K562 (cell line): ENCODE data around the gene TFEC. TPM values are rescaled to one million over a fixed set of nuclear protein-coding genes. Genes with fewer than 3 reads are reported as not detected.

Experiments used
- ATAC-seq: fragments of 200-7000 bp; cut with Tn5 transposase; 3 replicates; pipeline ENCODE4 v1.9.1; 2020; ENCODE audit warnings: moderate library complexity
- BruUV-seq: library from RNA; stranded (reverse); fragments of 400-500 nt; replicated peaks from 2 replicates; lab custom pipeline; 2021; lab: Mats Ljungman, UMichigan
- CTCF ChIA-PET: fragments of 300-600 bp; formaldehyde crosslinking; extraction: SDS; loops from one replicate; lab custom pipeline; 2021; ENCODE audit warnings: low intra/inter-chr PET ratio; lab: Yijun Ruan, JAX
- POLR2A ChIA-PET: fragments of 300-600, 350-650 bp; sonication (Branson Sonifier 250); formaldehyde crosslinking; extraction: SDS; loops from one replicate; lab custom pipeline; 2021; ENCODE audit warnings: antibody characterized with exemption, inconsistent platforms; lab: Yijun Ruan, JAX
- DNase-seq, 4 experiments: peaks; one replicate each; pipeline versions ENCODE4 v3.0.0 to v3.0.0-alpha.2; 2011 to 2018; ENCODE audit warnings: low spot score in 3 of 4, mixed read lengths in 3 of 4; ENCODE audit errors: extremely low read depth in 1 of 4
- FAIRE-seq: peaks from 2 replicates; lab custom pipeline; 2011; peaks lifted over from hg19 to GRCh38; lab: Jason Lieb, UNC
- H2AFZ ChIP-seq: 2 replicates; pipeline ENCODE4 v1.6.0; 2011; ENCODE audit warnings: low read depth, low read length, control low read depth, inconsistent platforms
- H3K27ac ChIP-seq: fragments of 200-600 bp; 3 replicates; pipeline ENCODE4 v1.8.0; 2011; ENCODE audit warnings: low read depth, mild to moderate bottlenecking, control low read depth, inconsistent platforms, low read length, moderate library complexity, mixed read lengths; ENCODE audit errors: extremely low read depth
- H3K27me3 ChIP-seq, 2 experiments: fragments of 300-600 bp in 1 of 2; 2 replicates in 1 of 2; 3 replicates in 1 of 2; pipeline versions ENCODE4 v1.6.0 to v1.8.0; 2011; ENCODE audit warnings: inconsistent platforms in 2 of 2, low read length in 2 of 2, mild to moderate bottlenecking in 1 of 2, mixed read lengths in 1 of 2, moderate library complexity in 1 of 2; ENCODE audit not compliant: control insufficient read depth in 2 of 2, insufficient read depth in 2 of 2
- H3K36me3 ChIP-seq: fragments of 300-600 bp; 3 replicates; pipeline ENCODE4 v1.8.0; 2011; ENCODE audit warnings: mild to moderate bottlenecking, low read length, inconsistent platforms; ENCODE audit not compliant: control insufficient read depth, insufficient read depth
- H3K4me1 ChIP-seq, 2 experiments: fragments of 200-600 bp in 1 of 2; replicated peaks in 1 of 2; 2 replicates in 1 of 2; 3 replicates in 1 of 2; pipeline versions ENCODE4 v1.5.1 to v1.8.0; 2011; ENCODE audit warnings: inconsistent platforms in 2 of 2, low read length in 2 of 2, mild to moderate bottlenecking in 1 of 2, mixed read lengths in 1 of 2, moderate library complexity in 1 of 2; ENCODE audit not compliant: control insufficient read depth in 2 of 2, insufficient read depth in 2 of 2
- H3K4me2 ChIP-seq: 2 replicates; pipeline ENCODE4 v1.6.1; 2011; ENCODE audit warnings: low read length, control low read depth, inconsistent platforms, mixed read lengths; ENCODE audit not compliant: insufficient read depth
- H3K4me3 ChIP-seq: fragments of 200-600 bp; sonication (generic), shearing (Covaris generic); 2 replicates; pipeline ENCODE4 v1.5.1; 2016; ENCODE audit warnings: control low read depth, inconsistent platforms
- H3K79me2 ChIP-seq: fragments of 200-600 bp; 3 replicates; pipeline ENCODE4 v1.8.0; 2011; ENCODE audit warnings: low read length, inconsistent platforms; ENCODE audit not compliant: control insufficient read depth, insufficient read depth
- H3K9ac ChIP-seq, 2 experiments: 2 replicates each; pipeline versions ENCODE4 v1.6.0 to v1.6.1; 2011; ENCODE audit warnings: low read depth in 2 of 2, low read length in 2 of 2, control low read depth in 1 of 2, inconsistent platforms in 1 of 2, mild to moderate bottlenecking in 1 of 2, mixed read lengths in 1 of 2; ENCODE audit not compliant: insufficient read depth in 1 of 2
- H3K9me1 ChIP-seq: one replicate; pipeline ENCODE4 v1.6.0; 2011; ENCODE audit warnings: inconsistent platforms, mild to moderate bottlenecking, low read length, moderate library complexity; ENCODE audit not compliant: control insufficient read depth, insufficient read depth
- H3K9me3 ChIP-seq: replicated peaks from 2 replicates; pipeline ENCODE4 v1.5.1; 2011; ENCODE audit warnings: low read depth, low read length, inconsistent platforms; ENCODE audit not compliant: control insufficient read depth, insufficient read depth
- H4K20me1 ChIP-seq: replicated peaks from 2 replicates; pipeline ENCODE4 v1.6.1; 2011; ENCODE audit warnings: low read length, inconsistent platforms, mixed read lengths; ENCODE audit not compliant: control insufficient read depth, insufficient read depth
- CHD4 ChIP-seq: fragments of 200-600 bp; sonication (generic); IDR thresholded peaks from 3 replicates; pipeline ENCODE4 v1.6.1; 2012; ENCODE audit warnings: low read depth, mild to moderate bottlenecking, mixed read lengths, low read length, inconsistent platforms; ENCODE audit not compliant: insufficient read depth, insufficient replicate concordance, poor library complexity, severe bottlenecking
- EP300 ChIP-seq: IDR thresholded peaks from 2 replicates; pipeline ENCODE4 v1.6.1; 2012; ENCODE audit warnings: low read length, improper control_type of control experiment
- MECOM ChIP-seq: fragments of 250-450 bp; sonication (Bioruptor Pico); IDR thresholded peaks from 2 replicates; pipeline ENCODE4 v1.8.0; 2022; ENCODE audit warnings: inconsistent platforms
- PHB ChIP-seq: fragments of 250-450 bp; sonication (Bioruptor Pico); IDR thresholded peaks from 2 replicates; pipeline ENCODE4 v1.5.0; 2021
- ZNF165 ChIP-seq: fragments of 250-450 bp; sonication (Bioruptor Pico); IDR thresholded peaks from 2 replicates; pipeline ENCODE4 v1.4.0; 2020; ENCODE audit warnings: borderline replicate concordance
- WGBS: fragments of 100-300 bp; shearing (Covaris generic); methylation state at CpG from one replicate; pipeline ENCODE4 v1.1.6; 2016; ENCODE audit warnings: low coverage, mixed read lengths; ENCODE audit not compliant: insufficient coverage; ENCODE audit errors: missing lambda C conversion rate; 5-methylcytosine and 5-hydroxymethylcytosine counted together
- in situ Hi-C: fragments of 300-500 bp; cut with MboI; formaldehyde crosslinking; loops from 4 replicates; pipeline ENCODE4 v1.15.0; 2018; ENCODE audit warnings: inconsistent platforms, mixed read lengths
- intact Hi-C: fragments of 100-400 bp; cut with micrococcal nuclease; formaldehyde crosslinking; loops from 2 replicates; pipeline ENCODE4 v1.14.2; 2022
- polyA plus RNA-seq, 8 experiments: library from polyadenylated mRNA; depleted of rRNA in 4 of 8; stranded (reverse) in 5 of 8; unstranded in 3 of 8; fragments of >200 nt; fragmentation: Nextera tagmentation in 2 of 8; fragmentation: Illumina TruSeq in 1 of 8; extraction: Ambion mirVana in 2 of 8; extraction: Trizol in 1 of 8; gene quantifications; 2 replicates each; pipeline versions ENCODE4 v1.2.1 to v1.2.3, GENCODE V29; 2011 to 2014; ENCODE audit warnings: inconsistent platforms in 1 of 8, missing spikeins in 1 of 8
- total RNA-seq, 7 experiments: library from RNA; depleted of rRNA in 6 of 7; stranded (reverse); fragments of >200 nt in 6 of 7; fragmentation: Illumina TruSeq in 2 of 7; extraction: Trizol in 2 of 7; gene quantifications; 2 replicates each; pipeline versions ENCODE4 v1.2.1 to v1.2.3, GENCODE V29; 2011 to 2021; ENCODE audit warnings: low replicate concordance in 1 of 7
- TF ChIP-seq, protein P1 (sequence below): fragments of 250-450 bp; sonication (Bioruptor Pico); IDR thresholded peaks from 2 replicates; pipeline ENCODE4 v1.4.0; 2020
- TF ChIP-seq, protein P2 (sequence below): fragments of 450-650 bp; IDR thresholded peaks from 2 replicates; pipeline ENCODE4 v1.6.1; 2018; ENCODE audit warnings: mild to moderate bottlenecking, low read depth; ENCODE audit not compliant: partially characterized antibody

TFEC gene
- total and polyA plus RNA-seq, 9 of the 15 experiments (the other 6 are each of a cell fraction or from before 2014, with no cell fraction given) = 0.01 TPM; not detected in 8

DNA sequence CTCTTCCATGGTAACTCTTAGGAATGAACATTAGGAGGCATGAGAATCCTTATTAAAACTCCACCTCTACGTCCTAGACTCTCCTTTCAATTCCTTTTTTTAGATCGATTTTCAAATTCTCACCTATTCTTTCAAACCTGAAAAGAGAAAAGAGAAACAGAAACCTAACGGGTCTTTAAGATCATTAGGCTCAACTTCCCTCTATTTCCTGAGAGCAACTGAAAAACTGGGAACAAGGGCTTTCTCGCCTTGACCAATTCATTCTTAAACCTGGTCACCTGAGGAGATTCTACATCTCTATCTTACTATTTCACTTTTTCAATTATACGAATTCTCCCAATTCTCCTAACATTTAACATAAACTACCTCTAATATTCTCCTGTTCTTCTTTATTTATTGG, 2.8 kb downstream of the TFEC start:
- CTCF ChIA-PET = no interaction called here
- H2AFZ ChIP-seq = no peak overlapping the region
- WGBS = 0% methylated on average over 5 of the region's 5 CpGs
- TF ChIP-seq PHB (no peak), EP300 (no peak), CHD4 (no peak), MECOM (CRISPR knock-in tag) (no peak), ZNF165 (CRISPR knock-in tag) (no peak)
- TF ChIP-seq, protein P1, sequence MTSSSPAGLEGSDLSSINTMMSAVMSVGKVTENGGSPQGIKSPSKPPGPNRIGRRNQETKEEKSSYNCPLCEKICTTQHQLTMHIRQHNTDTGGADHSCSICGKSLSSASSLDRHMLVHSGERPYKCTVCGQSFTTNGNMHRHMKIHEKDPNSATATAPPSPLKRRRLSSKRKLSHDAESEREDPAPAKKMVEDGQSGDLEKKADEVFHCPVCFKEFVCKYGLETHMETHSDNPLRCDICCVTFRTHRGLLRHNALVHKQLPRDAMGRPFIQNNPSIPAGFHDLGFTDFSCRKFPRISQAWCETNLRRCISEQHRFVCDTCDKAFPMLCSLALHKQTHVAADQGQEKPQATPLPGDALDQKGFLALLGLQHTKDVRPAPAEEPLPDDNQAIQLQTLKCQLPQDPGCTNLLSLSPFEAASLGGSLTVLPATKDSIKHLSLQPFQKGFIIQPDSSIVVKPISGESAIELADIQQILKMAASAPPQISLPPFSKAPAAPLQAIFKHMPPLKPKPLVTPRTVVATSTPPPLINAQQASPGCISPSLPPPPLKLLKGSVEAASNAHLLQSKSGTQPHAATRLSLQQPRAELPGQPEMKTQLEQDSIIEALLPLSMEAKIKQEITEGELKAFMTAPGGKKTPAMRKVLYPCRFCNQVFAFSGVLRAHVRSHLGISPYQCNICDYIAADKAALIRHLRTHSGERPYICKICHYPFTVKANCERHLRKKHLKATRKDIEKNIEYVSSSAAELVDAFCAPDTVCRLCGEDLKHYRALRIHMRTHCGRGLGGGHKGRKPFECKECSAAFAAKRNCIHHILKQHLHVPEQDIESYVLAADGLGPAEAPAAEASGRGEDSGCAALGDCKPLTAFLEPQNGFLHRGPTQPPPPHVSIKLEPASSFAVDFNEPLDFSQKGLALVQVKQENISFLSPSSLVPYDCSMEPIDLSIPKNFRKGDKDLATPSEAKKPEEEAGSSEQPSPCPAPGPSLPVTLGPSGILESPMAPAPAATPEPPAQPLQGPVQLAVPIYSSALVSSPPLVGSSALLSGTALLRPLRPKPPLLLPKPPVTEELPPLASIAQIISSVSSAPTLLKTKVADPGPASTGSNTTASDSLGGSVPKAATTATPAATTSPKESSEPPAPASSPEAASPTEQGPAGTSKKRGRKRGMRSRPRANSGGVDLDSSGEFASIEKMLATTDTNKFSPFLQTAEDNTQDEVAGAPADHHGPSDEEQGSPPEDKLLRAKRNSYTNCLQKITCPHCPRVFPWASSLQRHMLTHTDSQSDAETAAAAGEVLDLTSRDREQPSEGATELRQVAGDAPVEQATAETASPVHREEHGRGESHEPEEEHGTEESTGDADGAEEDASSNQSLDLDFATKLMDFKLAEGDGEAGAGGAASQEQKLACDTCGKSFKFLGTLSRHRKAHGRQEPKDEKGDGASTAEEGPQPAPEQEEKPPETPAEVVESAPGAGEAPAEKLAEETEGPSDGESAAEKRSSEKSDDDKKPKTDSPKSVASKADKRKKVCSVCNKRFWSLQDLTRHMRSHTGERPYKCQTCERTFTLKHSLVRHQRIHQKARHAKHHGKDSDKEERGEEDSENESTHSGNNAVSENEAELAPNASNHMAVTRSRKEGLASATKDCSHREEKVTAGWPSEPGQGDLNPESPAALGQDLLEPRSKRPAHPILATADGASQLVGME (CRISPR knock-in tag) = no peak
- TF ChIP-seq, protein P2, sequence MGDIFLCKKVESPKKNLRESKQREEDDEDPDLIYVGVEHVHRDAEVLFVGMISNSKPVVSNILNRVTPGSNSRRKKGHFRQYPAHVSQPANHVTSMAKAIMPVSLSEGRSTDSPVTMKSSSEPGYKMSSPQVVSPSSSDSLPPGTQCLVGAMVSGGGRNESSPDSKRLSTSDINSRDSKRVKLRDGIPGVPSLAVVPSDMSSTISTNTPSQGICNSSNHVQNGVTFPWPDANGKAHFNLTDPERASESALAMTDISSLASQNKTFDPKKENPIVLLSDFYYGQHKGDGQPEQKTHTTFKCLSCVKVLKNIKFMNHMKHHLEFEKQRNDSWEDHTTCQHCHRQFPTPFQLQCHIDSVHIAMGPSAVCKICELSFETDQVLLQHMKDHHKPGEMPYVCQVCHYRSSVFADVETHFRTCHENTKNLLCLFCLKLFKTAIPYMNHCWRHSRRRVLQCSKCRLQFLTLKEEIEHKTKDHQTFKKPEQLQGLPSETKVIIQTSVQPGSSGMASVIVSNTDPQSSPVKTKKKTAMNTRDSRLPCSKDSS = no peak

More for the DNA sequence above, 2.8 kb downstream of the TFEC start:
- no peak for DNase-seq
- no peak overlapping the region for H3K27ac ChIP-seq
- POLR2A ChIA-PET = no interaction called here
- no peaks in the 10 kb centered on the region for H3K79me2 ChIP-seq
- intact Hi-C loops = no loop called here
- H3K27me3 ChIP-seq = no peaks in the 10 kb centered on the region
- no peak overlapping the region for H3K4me2 ChIP-seq
- no peaks in the 10 kb centered on the region for H4K20me1 ChIP-seq
- H3K4me1 ChIP-seq = no peaks in the 10 kb centered on the region
- in situ Hi-C loops = no loop called here
- no peak for ATAC-seq
- no TSS peak for BruUV-seq
- H3K9me1 ChIP-seq = no peaks in the 10 kb centered on the region
- no peak for FAIRE-seq
- no peaks in the 10 kb centered on the region for H3K36me3 ChIP-seq
- no peak overlapping the region for H3K9ac ChIP-seq
- no peak overlapping the region for H3K4me3 ChIP-seq
- H3K9me3 ChIP-seq = no peaks in the 10 kb centered on the region
